HG02763 (cell line): ENCODE results near the gene CYLD.

Experiments
- ATAC-seq: cut with Tn5 transposase; IDR thresholded peaks from one replicate; pipeline ENCODE4 v1.9.1; 2021; ENCODE audit warnings: mild to moderate bottlenecking, moderate library complexity; ENCODE audit not compliant: unreplicated experiment

CYLD gene

DNA sequence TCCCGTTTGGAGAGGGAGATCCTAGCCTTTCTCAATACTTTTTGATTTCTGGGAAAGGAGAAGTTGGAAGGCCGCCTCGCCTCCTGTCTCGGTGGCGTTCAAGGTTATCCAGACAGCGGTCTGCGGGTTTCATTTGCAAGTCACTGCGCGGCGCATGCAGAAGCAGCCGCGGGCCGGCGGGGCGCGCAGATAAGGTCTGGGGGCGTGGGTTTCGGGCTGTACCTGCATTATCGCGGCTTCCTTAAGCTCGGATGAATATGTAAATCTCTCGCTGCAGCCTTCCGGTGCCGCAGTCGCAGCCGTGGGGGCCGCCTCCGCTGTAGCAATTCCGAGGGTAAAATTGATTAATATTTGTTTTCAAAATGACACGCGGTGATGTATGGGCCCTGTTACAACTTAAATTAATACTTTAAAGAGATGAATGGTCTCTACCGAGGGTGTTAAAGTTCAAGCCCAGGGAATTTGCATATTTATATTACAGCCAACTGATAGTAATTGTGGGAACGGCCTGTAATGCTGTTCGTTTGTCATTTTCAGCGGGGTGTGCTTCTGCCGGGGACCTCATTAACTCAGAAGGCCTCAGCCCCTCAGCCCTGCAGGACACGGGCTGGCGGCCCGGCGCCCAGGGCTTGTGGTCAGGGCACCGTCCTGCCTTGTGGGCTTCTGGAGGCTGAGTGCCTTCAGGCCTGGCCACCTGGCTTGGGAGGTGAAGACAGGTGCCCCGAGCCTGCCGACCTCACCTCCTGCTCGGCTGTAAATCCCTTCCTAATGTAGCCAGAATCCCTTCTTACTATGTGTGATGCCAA, 99.4 kb downstream of the CYLD start:
- ATAC-seq: no peak

DNA sequence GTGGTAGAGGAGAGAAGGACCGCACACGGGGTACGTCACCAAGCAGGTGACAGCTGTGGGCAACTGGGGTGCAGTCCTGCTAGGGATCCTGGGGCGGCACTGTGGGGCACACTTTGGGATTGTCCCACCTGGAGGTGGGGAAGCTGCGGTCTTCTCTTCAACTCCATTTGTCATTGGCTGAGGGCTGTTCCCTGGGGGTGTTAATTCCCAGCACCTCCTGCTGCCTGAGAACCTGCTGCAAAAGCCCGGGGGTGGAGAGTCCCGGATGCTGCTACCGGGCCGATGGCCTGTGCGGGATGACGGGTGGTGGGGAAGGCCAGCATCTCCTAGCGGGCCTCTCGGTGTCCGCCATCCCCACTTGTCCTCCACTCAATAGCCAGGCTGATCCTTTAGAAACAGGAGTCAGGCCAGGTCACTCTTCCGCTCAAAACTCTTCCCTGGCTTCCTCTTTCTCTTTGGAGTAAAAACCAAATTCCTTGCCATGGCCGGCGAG, 100.2 kb downstream of the CYLD start:
- no peak for ATAC-seq

DNA sequence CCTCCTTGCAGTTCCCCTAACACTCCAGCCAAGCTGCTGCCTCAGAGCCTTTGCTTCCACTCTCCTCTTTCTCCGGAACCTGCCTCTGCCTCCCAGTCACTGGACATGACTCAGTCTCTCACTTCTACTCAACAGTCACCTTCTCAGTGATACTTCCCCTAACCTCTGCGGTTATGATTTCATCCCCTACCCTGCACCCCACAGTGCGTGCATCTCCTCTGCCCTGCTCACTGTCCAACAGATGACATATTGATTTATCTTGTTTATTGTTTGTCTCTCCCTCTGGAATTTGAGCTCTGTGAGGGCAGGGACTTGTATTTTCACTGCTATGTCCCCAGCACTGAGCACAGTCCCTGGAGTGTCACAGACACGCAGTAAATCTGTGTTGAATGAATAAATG, 100.7 kb downstream of the CYLD start:
- ATAC-seq: no peak

DNA sequence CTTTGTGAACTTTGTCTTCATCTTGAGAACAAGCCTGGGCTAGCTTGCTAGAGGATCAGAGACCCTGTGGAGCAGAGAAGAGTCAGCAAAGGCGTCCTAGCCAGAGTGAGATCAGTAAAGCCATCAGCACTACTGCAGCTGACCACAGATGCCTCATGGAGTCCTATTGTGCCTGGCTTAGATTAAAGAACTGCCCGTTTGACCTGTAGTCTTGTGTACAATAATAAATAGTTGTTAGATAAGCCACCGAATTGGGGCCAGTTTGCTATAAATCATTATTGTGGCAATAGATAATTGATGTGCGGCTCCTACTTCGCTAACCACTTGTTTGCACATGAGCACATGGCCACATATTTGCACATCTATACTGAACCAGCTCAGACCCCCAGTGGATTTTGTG, 103.0 kb downstream of the CYLD start:
- no peak for ATAC-seq

GRCh38 chr16:50845296-50845695, 103.4 kb downstream of the CYLD start:
- ATAC-seq: no peak

DNA sequence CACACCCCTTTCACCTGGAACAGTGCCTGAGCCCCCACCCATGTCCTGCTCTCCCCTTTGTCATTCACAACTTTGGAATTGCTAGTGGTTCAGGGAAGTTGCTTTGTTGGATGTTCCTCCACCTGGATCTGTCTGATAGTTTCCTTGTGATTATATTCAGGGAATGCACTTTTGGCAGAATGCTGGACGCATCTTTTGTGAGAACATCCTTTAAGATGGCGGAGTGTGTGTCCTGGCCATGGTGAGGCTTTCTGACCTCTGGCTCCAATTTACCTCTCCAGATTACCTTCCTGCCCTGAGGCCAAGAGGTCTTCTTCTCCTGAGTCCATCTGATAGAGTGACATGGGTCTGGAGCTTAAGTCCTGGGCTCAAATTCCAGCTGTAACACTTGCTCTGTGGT, 104.6 kb downstream of the CYLD start:
- no peak for ATAC-seq

- no peak for ATAC-seq
Measured at GRCh38 chr16:50847166-50847565, 105.3 kb downstream of the CYLD start.

- ATAC-seq: no peak
Measured at GRCh38 chr16:50848755-50849514, 107.0 kb downstream of the CYLD start.
